ENCODE results near the gene OPALIN. TPM values are rescaled to one million over a fixed set of nuclear protein-coding genes. Genes with fewer than 3 reads are reported as not detected.

Gene OPALIN
- total RNA-seq, 1 experiment from 2014 or later: not detected

DNA sequence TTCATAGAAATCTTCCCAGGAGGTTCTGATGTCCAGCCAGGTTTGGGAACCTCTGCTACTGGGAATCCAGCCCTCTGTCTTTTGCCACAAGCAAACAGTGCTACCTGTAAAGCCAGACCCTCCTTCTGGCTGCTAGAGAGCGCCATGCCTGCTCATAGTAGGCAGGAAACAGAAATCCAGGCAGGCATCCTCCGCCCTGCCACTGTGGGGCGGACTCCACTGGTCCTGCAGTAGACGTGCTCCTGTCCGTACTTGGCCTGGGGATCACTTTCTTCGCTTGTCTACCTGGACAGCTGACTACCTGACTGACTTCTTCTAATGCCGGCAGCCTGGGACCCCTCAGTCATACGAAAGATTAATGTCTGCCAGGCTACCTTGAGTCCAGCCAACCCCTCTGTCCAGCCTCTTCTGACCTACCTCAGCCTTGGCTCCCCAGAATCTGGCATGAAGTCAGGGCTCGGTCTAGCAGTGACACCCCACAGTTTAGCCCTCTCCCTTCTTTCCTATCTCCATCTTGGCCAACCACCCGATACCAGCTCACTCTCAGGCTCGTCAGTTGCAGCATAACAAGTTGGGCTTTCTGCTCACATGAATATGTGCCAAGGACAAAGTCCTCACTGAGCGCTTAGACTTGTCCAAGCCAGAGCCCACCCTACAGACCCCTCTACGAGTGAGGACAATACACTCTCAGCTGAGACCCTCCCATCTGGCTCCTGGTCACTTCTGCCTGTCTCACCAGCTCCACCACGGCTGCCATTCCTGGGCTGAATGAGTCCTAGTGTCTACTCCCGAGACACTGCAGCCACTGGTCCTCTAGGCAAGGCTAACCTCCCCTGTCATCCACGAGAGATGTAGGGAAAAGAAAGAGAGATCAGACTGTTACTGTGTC lies 43.9 kb upstream of the OPALIN start:
- ChIA-PET POLR2A (no interaction called here), CTCF (no interaction called here)
- Histone ChIP-seq H3K27ac (ENCODE audit: low read length) (no peak overlapping the region), H3K9me3 (ENCODE audit: control insufficient read depth, insufficient read depth, low read depth, low read length) (no peaks in the 10 kb centered on the region), H3K36me3 (ENCODE audit: control insufficient read depth, insufficient read depth, low read length) (no peaks in the 10 kb centered on the region), H3K4me3 (ENCODE audit: low read depth in 2 of 2, low read length in 2 of 2) (no peak overlapping the region), H3K27me3 (ENCODE audit: control insufficient read depth, insufficient read depth, low read length) (peaks cover 42% of the 10 kb centered on the region), H3K4me1 (ENCODE audit: control insufficient read depth, insufficient read depth, low read length) (no peaks in the 10 kb centered on the region)
- TF ChIP-seq POLR2AphosphoS5 (IDR thresholded peaks at IDR 0.05; ENCODE audit: low read depth, low read length): no peak
- TF ChIP-seq SIN3A (IDR thresholded peaks at IDR 0.05; ENCODE audit: borderline replicate concordance, insufficient read depth, low read depth, low read length): no peak
- TF ChIP-seq, protein P1, sequence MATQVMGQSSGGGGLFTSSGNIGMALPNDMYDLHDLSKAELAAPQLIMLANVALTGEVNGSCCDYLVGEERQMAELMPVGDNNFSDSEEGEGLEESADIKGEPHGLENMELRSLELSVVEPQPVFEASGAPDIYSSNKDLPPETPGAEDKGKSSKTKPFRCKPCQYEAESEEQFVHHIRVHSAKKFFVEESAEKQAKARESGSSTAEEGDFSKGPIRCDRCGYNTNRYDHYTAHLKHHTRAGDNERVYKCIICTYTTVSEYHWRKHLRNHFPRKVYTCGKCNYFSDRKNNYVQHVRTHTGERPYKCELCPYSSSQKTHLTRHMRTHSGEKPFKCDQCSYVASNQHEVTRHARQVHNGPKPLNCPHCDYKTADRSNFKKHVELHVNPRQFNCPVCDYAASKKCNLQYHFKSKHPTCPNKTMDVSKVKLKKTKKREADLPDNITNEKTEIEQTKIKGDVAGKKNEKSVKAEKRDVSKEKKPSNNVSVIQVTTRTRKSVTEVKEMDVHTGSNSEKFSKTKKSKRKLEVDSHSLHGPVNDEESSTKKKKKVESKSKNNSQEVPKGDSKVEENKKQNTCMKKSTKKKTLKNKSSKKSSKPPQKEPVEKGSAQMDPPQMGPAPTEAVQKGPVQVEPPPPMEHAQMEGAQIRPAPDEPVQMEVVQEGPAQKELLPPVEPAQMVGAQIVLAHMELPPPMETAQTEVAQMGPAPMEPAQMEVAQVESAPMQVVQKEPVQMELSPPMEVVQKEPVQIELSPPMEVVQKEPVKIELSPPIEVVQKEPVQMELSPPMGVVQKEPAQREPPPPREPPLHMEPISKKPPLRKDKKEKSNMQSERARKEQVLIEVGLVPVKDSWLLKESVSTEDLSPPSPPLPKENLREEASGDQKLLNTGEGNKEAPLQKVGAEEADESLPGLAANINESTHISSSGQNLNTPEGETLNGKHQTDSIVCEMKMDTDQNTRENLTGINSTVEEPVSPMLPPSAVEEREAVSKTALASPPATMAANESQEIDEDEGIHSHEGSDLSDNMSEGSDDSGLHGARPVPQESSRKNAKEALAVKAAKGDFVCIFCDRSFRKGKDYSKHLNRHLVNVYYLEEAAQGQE (IDR thresholded peaks at IDR 0.05; ENCODE audit: insufficient read depth in 1 of 2, low read depth in 2 of 2, low read length in 1 of 2): no peak
- no peak for TF ChIP-seq CTCF (IDR thresholded peaks at IDR 0.05)
- no peak for TF ChIP-seq TCF7L2 (IDR thresholded peaks at IDR 0.05; ENCODE audit: low read depth, low read length)
- intact Hi-C loops (cut with micrococcal nuclease; ENCODE audit: unreplicated experiment): no loop called here
- no TSS peak for BruUV-seq (replicated peaks)
- ATAC-seq (no peak), DNase-seq (ENCODE audit: low read depth, low spot score) (no peak)
- in situ Hi-C loops (cut with HindIII; ENCODE audit: low pct_unique_long_range_greater_than_20kb, low sequenced_read_pairs): no loop called here

DNA sequence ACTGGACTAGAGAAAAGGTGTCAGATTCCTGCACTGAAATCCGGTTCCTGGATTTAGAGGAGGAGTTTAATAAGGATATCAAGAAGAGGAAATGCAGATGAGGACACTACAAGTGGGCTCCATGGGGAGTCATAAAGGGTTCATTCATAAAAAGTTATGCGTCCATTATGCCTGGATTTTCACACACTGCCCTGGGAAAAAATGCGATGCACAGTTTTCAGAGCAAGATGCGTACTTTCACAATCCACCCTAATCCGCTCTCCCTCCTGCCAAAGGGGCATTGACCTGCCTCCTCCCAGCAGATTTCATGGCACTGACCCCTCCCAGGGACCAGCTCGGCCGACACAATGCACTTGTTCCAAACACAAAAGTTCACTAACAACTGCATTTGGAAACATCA lies 42.2 kb upstream of the OPALIN start:
- no peak for DNase-seq (ENCODE audit: low read depth, low spot score)
- no peak for TF ChIP-seq TCF7L2 (IDR thresholded peaks at IDR 0.05; ENCODE audit: low read depth, low read length)
- TF ChIP-seq CTCF (IDR thresholded peaks at IDR 0.05): no peak
- no peak for TF ChIP-seq SIN3A (IDR thresholded peaks at IDR 0.05; ENCODE audit: borderline replicate concordance, insufficient read depth, low read depth, low read length)
- TF ChIP-seq, protein P1 (IDR thresholded peaks at IDR 0.05; ENCODE audit: insufficient read depth in 1 of 2, low read depth in 2 of 2, low read length in 1 of 2): no peak
- TF ChIP-seq POLR2AphosphoS5 (IDR thresholded peaks at IDR 0.05; ENCODE audit: low read depth, low read length): no peak
- H3K36me3 ChIP-seq (ENCODE audit: control insufficient read depth, insufficient read depth, low read length): no peaks in the 10 kb centered on the region
- ChIA-PET POLR2A (no interaction called here), CTCF (no interaction called here)
- in situ Hi-C loops (cut with HindIII; ENCODE audit: low pct_unique_long_range_greater_than_20kb, low sequenced_read_pairs): no loop called here
- H3K9me3 ChIP-seq (ENCODE audit: control insufficient read depth, insufficient read depth, low read depth, low read length): no peaks in the 10 kb centered on the region
- BruUV-seq (replicated peaks): no TSS peak
- H3K4me1 ChIP-seq (ENCODE audit: control insufficient read depth, insufficient read depth, low read length): no peaks in the 10 kb centered on the region
- intact Hi-C loops (cut with micrococcal nuclease; ENCODE audit: unreplicated experiment): no loop called here
- no peak for ATAC-seq
- H3K27ac ChIP-seq (ENCODE audit: low read length): no peak overlapping the region
- H3K4me3 ChIP-seq (ENCODE audit: low read depth in 2 of 2, low read length in 2 of 2): no peak overlapping the region
- H3K27me3 ChIP-seq (ENCODE audit: control insufficient read depth, insufficient read depth, low read length): peaks cover 42% of the 10 kb centered on the region

Measured in Panc1 (cell line).